ENCODE measurements around the gene HABP2.

Gene HABP2

DNA sequence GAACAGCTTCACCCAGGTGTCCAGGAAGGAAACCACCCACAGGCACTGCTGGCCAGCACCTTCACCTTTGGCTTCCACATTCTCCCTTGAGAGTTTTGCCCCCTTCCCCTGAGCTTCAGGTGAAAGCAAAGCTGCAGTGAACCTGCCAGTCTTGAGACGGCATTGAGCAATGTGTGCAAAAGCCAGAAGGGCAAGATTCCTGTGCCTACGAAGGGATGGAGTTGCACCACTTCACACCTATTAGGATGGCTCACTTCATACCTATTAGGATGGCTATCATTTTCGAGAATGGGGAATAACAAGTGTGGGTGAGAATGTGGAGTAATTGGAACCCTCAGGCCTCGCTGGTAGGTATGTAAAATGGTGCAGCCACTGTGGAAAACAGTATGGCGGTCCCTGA is 7.2 kb downstream of the HABP2 start:
- DNase-seq, result no peak

GRCh38 chr10:113561214-113561613 is 8.4 kb downstream of the HABP2 start:
- no peak for DNase-seq

- no peak for DNase-seq
Measured at GRCh38 chr10:113562069-113562468, 9.2 kb downstream of the HABP2 start.

GRCh38 chr10:113562704-113563103 is 9.9 kb downstream of the HABP2 start:
- DNase-seq, result no peak

DNA sequence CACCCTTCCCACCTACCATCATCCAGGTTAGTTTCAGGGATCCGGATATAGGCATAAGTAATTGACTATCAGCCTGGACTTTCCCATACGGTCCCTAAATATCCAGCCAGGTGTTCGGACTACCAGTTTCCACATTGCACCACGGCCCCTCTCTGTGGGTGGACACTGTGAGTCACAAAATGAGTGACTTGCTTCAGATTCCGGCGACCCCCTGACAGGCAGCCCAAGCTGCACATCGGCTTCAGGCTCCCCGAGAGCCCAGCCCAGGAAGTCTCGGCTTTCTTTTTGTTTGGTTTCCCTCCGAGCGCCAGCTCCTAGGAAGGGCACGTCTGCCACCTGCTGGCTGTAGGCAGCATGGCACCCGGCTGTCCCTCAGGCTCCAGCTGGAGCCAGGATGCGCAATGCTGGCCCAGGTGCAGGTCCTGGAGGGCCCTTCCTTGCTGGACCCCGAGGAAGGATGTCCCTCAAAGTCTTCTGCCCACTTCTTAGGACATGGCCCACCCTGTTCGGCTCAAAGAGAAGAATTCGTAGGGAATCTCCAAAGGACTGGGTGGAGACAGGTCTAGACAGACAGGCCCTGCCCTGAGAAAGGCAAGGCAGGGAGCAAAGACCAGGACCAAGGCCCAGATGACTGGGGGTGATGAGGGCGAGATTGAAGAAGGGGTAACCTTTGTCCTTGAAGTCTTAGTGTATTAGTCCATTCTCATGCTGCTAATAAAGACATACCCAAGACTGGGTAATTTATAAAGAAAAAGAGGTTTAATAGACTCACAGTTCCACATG is 10.6 kb downstream of the HABP2 start:
- peak; percentile 32 for DNase-seq

DNA sequence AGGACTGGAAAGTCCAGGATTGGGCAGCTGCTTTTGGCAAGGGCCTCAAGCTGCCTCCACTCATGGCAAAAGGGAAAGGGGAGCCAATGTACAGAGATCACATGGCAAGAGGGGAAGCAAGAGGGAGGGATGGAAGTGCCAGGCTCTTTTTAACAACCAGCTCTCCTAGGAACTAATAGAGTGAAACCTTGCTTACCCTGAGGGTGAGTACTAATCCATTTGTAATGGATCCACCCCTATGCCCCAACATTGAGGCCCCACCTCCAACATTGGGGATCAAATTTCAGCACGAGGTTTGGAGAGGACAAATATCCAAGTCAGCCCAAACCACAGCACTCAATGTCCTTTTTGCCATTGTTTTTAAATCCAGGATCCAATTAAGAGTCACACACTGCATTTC is 12.5 kb downstream of the HABP2 start:
- DNase-seq, result no peak

DNA sequence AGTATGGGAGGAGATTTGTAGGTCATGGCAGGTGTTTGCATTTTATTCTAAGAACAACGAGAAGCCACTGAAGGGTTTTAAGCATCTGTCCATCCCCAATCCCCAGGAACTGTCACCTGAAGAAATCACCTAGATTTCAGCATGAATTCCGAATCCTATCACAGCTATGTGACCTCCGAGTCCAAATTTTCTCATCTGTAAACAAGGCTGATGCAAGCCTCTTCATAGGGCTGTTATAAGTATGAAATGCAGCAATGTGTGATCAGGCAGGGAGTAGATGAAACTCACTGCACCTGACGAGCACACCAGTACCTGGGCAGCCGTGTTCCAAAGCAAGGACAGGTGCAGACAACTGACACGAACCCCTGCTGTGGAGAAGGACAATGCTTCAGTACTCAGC is 14.0 kb downstream of the HABP2 start:
- DNase-seq, result no peak

DNA sequence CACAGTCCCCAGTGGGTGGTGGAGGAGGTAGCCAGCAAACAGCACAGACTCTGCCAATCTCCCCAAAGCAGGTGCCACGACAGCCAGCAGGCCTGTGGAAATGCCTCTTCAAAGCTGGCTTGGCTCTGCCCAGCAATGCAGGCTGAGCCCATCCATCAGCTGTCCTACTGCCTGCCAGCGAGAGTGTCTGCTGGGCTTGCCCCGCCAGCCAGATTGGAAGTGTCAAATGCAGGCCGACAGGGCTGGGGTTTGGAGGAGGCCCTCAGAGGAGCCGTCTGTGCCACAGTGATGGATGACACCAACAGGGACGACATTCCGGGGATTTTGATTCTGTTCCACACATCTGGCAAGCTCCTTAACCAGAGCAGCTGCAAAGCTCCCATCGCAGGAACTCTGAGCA is 16.7 kb downstream of the HABP2 start:
- no peak for DNase-seq

- no peak for DNase-seq
Measured at GRCh38 chr10:113572520-113573290, 19.9 kb downstream of the HABP2 start.

DNA sequence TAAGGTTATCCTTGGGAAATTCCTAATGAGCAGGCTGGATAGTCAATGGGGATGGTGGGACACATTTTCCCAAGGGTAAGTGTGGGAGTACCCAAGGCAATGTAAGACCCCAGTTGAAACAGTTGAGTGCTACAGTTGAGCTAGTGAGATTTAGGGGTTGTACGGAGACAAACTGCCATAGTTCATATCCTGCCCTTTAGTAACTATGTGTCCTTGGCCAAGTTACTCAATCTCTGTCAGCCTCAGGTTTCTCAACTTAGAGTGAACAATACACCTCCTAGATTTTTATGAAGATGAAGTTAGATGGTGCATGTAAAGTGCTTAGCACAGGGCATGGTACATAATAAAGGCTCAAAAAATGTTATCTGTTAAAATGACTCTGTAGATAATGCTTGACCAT is 20.5 kb downstream of the HABP2 start:
- no peak for DNase-seq

GRCh38 chr10:113576852-113577251 is 24.0 kb downstream of the HABP2 start:
- DNase-seq, result no peak

- DNase-seq, result no peak
Measured at GRCh38 chr10:113578773-113579172, 25.9 kb downstream of the HABP2 start.

DNA sequence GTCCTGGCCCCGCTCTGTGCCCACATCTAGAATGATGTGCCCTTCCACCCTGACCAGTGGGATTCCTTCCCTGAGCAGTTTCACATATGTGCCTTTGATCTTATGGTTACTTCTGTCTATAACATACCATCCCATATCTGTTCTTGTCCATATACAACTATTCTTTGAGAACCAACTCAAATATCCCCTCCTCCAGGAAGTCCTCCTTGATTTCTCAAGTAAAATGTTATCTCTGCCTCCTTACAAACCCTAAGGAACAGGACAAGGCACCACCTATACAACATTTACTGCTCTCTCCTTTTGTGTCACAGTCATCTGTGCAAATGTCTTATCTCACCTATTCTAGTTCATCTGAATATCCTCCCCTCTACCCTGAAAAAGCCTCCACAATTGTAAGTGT is 28.2 kb downstream of the HABP2 start:
- DNase-seq, result no peak

GRCh38 chr10:113583571-113583970 is 30.7 kb downstream of the HABP2 start:
- DNase-seq, result no peak

DNA sequence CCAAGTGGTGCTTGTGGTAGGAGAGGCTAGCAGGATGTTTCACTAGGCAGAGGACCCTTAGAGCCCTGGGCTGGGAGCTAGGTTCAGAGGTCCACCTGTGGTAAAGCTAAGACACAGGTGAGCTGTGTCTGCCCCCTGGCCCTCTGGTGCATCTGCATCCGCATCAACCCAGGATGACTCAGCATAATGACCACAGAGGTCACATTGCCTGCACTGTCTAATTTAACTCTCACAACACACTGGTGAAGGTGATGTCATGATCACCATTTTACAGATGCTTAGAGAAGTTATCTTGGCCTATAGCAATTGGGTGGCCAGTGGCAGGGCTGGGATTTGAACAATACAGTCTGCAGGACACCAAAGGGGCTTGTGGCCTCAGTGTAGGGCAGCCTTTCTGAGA is 33.1 kb downstream of the HABP2 start:
- no peak for DNase-seq

DNA sequence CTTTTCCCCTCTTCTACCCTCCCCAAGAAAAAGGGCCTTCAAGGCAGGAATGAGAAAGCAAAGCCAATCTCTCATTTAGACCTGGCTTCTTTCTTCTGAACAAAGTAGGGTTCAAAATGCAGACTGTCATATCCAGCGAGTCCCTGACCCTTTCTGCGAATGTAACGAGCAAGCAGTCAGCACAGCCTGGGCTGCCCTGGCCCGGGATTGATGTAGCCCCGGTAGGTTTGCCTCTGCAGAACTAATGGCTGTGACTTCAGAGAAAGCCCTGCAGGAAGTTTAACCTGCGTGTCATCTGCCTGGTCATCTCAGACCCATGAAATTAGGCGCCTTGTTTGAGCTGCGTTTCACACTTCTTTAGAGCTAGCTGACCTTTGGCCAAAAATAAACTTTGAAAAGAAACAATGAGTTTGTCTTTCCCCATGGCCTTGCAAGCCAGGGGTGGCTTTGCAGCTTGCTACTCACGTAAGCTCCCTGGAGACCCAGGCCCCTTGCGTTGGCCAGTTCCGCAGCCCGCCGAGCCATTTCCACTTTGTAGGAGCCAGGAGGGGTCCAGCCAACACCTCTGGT is 36.4 kb downstream of the HABP2 start:
- DNase-seq, result no peak

- no peak for DNase-seq
Measured at GRCh38 chr10:113590581-113590980, 37.7 kb downstream of the HABP2 start.

GRCh38 chr10:113592380-113592779 is 39.5 kb downstream of the HABP2 start:
- no peak for DNase-seq

DNA sequence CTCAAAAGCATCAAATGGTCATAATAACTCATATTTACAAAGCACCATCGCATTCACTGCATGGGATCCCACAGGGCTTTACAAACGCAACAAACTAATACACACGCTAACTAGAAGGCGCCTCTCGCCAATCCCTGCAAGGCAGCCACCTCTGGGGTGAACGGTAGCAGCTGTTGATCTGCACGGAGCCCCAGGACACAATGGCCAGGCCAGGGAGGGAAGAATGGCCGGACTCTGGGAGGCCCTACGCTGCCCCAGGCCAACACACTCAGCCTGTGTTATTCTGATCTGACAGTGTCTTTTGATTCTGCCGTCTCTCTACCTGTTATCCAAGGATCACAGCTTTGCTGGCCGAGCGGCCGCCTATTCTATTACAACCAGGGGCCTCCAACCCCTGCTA is 41.8 kb downstream of the HABP2 start:
- DNase-seq, result no peak

DNA sequence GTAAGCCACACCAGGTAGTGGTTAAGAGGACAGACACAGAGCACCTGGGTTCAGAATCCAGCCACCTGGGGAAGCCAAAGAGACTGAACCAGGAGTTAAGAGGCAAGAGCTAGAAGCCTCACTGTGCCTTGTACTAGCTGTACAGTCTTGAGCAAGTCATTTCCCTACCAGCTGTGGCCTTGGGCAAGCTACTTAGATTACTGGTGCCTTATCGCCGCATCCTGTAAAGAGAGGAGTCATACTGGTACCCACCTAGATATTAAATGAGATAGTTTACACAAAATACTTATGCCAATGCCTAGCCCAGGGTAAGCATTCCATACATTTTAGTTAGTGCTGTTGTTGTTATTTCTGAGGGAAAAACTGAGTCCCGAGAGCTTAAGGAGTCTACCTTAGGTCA is 47.7 kb downstream of the HABP2 start:
- no peak for DNase-seq

- no peak for DNase-seq
Measured at GRCh38 chr10:113603057-113603777, 50.4 kb downstream of the HABP2 start.

- no peak for DNase-seq
Measured at GRCh38 chr10:113604572-113604971, 51.7 kb downstream of the HABP2 start.

- no peak for DNase-seq
Measured at GRCh38 chr10:113605268-113605978, 52.6 kb downstream of the HABP2 start.
